HFFc6 (cell line): ENCODE data around the gene TCEA2. TPM values are rescaled to one million over a fixed set of nuclear protein-coding genes. Genes with fewer than 3 reads are reported as not detected.

Source experiments
- DNase-seq: peaks from one replicate; pipeline ENCODE4 v3.0.0-alpha.2; 2018
- H3K27ac Mint-ChIP-seq: 2 replicates; pipeline ENCODE4 v1.8.0; 2020; ENCODE audit warnings: mild to moderate bottlenecking, mixed read lengths
- H3K27me3 Mint-ChIP-seq: 2 replicates; pipeline ENCODE4 v1.8.0; 2021; ENCODE audit warnings: mild to moderate bottlenecking, moderate library complexity, mixed read lengths; ENCODE audit not compliant: insufficient read depth
- H3K36me3 Mint-ChIP-seq: 2 replicates; pipeline ENCODE4 v1.8.0; 2021; ENCODE audit warnings: low read depth, mixed read lengths
- H3K4me1 Mint-ChIP-seq: 2 replicates; pipeline ENCODE4 v1.8.0; 2020; ENCODE audit warnings: low read depth, mixed read lengths
- H3K4me3 Mint-ChIP-seq: 2 replicates; pipeline ENCODE4 v1.8.0; 2020; ENCODE audit warnings: mild to moderate bottlenecking, moderate library complexity, mixed read lengths
- H3K9me3 Mint-ChIP-seq: 2 replicates; pipeline ENCODE4 v1.8.0; 2020; ENCODE audit warnings: mild to moderate bottlenecking, mixed read lengths
- total RNA-seq, 6 experiments: library from RNA; stranded (reverse); fragmentation: NEBNext Ultra II Directional; extraction: Animal tissue kit (Norgen Biotek cat#: 25700); gene quantifications; 2 replicates in 1 of 6; 3 replicates in 5 of 6; pipeline ENCODE4 v1.2.3, GENCODE V29; 2021
- TF ChIP-seq, protein P1 (sequence below): fragments of 200-600 bp; sonication (generic); IDR thresholded peaks from 2 replicates; pipeline ENCODE4 v1.5.0; 2021; ENCODE audit warnings: antibody characterized with exemption, mild to moderate bottlenecking

The TCEA2 gene
- total RNA-seq, 6 experiments from 2014 or later: 36.8 to 47.4 (median 41.5) TPM

DNA sequence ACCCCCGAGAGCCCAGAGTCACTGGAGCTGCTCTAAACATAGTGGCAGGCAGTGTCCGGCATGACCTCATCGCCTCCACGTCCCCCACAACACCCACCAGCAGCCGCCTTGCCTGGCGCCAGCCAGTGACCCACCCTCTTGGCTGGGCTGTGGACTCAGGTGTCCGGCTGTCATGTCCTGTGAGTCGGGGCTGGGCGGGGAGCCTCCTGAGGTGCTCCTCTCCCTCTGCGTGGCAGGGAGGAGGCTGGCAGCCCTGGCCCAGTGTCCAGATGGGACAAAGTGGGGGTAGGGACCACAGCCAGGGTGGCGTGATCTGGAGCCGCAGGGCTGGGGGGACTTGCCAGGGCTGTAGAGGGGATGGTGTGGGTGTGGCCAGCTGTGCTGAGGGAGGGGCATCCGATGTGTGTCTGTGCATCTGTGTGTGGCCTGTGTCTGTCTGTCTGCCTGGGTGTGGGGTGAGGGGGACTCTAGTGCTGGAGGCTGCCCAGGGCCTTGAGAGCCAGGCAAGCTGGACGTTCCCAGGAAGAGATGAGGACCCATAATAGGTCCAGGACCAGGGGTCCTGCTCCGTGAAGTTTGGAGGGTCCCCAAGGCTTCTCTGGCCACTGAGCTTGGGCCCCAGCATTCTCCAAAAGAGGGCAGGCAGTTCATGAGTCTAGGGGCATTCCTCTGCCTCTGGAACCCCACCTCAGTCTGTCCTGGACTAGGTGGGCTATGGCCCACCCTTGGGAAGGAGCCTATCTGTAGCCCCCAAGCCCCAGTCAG, 11.3 kb upstream of the TCEA2 start:
- H3K4me1 Mint-ChIP-seq: no peaks in the 10 kb centered on the region
- DNase-seq: no peak
- H3K27me3 Mint-ChIP-seq: peaks cover 7% of the 10 kb centered on the region
- TF ChIP-seq, protein P1, sequence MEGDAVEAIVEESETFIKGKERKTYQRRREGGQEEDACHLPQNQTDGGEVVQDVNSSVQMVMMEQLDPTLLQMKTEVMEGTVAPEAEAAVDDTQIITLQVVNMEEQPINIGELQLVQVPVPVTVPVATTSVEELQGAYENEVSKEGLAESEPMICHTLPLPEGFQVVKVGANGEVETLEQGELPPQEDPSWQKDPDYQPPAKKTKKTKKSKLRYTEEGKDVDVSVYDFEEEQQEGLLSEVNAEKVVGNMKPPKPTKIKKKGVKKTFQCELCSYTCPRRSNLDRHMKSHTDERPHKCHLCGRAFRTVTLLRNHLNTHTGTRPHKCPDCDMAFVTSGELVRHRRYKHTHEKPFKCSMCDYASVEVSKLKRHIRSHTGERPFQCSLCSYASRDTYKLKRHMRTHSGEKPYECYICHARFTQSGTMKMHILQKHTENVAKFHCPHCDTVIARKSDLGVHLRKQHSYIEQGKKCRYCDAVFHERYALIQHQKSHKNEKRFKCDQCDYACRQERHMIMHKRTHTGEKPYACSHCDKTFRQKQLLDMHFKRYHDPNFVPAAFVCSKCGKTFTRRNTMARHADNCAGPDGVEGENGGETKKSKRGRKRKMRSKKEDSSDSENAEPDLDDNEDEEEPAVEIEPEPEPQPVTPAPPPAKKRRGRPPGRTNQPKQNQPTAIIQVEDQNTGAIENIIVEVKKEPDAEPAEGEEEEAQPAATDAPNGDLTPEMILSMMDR: no peak
- no peak overlapping the region for H3K4me3 Mint-ChIP-seq
- H3K36me3 Mint-ChIP-seq: no peaks in the 10 kb centered on the region
- H3K27ac Mint-ChIP-seq: no peak overlapping the region
- H3K9me3 Mint-ChIP-seq: no peaks in the 10 kb centered on the region

DNA sequence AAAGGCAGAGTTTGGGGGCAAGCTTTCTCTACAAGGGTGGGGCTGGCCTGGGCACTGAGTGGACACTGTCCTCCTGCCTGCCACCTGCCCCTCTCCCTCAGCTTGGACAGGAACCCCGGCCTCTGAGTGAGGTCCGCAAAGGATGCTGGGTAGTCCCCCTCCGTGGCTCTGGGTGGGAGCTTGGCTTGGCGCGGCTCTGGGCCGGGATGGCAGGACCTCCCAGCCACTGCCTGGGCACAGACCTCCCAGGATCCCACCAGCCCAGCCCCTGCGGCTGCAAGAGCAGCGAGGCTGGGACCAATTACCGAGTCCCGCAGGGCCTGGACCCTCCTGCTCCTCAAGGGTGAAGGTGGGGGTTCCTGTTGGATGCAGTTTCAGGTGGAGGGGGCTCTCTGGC, 10.7 kb upstream of the TCEA2 start:
- no peaks in the 10 kb centered on the region for H3K36me3 Mint-ChIP-seq
- no peak overlapping the region for H3K4me3 Mint-ChIP-seq
- peaks cover 4% of the 10 kb centered on the region for H3K27me3 Mint-ChIP-seq
- no peak overlapping the region for H3K27ac Mint-ChIP-seq
- TF ChIP-seq, protein P1: no peak
- no peaks in the 10 kb centered on the region for H3K9me3 Mint-ChIP-seq
- no peak for DNase-seq
- no peaks in the 10 kb centered on the region for H3K4me1 Mint-ChIP-seq

DNA sequence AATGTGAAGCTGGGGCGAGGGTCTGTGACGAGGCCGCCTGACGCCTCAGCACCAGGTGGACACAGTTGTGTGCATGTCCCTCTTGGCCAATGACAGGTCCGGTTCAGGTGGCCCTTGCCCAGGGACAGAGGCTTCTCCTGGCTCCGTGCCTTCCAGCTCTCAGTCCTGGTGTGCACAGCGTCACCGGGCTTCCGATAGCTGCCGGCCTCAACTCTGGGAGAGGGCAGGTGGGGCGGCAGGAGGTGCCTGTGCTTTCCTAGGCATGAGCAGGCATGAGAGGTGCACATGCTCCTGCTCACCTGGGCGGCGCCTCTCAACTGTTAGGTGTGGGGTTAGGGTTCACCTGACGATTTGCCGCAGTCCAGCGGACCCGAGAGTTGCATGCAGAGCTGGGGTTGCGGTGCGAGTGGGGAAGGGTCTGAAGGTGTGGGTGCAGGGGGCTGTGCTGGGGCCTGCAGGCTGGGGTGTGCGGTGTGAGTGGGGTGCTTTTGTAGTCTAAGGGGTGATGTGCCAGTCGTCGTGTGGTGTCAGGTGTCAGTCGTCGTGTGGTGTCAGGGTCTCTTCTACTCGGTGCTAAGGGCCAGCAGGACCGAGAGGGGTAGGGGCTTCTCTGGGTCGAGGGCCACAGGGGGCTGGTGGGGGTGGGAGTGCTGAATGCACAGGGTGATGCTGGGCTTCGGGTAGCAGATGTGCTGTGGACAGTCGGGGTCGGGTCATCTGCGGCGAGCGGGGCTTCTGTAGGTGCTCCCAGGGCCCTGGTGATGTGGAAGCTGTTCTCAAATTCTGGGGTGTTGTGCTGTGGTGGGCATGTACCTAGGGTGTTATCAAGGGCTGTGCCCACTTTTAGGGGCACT, 9.8 kb upstream of the TCEA2 start:
- Mint-ChIP-seq H3K36me3 (no peaks in the 10 kb centered on the region), H3K9me3 (no peaks in the 10 kb centered on the region), H3K4me3 (no peak overlapping the region), H3K27me3 (peaks cover 4% of the 10 kb centered on the region), H3K4me1 (peaks cover 3% of the 10 kb centered on the region; the same call in 1 of the 2 replicates), H3K27ac (no peak overlapping the region)
- TF ChIP-seq, protein P1: no peak
- DNase-seq: no peak

DNA sequence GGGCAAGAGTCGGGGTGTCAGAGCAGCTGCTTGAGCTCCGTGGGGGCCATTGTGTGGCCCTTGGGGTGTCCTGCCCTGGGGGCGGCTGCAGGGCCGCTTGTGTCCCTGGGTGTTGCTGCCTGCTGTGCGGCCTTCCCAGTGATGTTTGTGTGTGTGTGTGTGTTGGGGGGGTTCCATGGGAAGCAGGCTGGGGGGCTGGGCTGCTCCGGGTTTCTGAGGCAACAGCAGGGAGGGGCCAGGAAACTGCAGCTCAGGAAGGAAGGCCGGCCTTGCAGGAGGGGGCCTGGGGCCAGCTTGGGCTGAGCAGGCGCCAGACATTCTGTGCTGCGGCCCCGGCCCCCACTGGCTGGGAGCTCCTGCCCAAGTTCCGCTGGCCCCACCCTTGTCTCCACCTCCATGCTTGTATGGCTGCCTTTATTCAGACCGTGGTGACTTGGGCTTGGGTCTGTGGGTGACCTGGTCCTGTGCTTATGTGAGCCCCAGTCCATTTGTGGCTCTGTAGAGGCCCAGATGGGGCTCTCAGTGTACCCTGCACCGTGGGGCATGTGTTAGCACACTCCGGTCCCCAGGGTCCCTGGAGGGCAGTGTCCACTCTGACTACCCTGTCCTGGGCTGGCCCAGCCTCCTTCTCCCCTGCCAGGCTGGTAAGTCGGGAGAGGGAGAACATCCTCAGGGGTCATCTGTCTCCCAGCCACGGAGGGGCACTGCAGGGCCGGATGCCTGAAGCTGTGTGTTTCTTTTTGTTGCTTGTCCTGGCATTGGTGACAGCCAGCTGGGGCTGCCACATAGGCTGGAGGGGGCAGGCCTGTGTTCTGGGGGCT, 8.9 kb upstream of the TCEA2 start:
- no peak for DNase-seq
- Mint-ChIP-seq H3K36me3 (no peaks in the 10 kb centered on the region), H3K27ac (no peak overlapping the region), H3K4me1 (peaks cover 8% of the 10 kb centered on the region; the same call in 1 of the 2 replicates), H3K27me3 (peaks cover 3% of the 10 kb centered on the region), H3K9me3 (no peaks in the 10 kb centered on the region), H3K4me3 (no peak overlapping the region)
- TF ChIP-seq, protein P1: peak; percentile 38

DNA sequence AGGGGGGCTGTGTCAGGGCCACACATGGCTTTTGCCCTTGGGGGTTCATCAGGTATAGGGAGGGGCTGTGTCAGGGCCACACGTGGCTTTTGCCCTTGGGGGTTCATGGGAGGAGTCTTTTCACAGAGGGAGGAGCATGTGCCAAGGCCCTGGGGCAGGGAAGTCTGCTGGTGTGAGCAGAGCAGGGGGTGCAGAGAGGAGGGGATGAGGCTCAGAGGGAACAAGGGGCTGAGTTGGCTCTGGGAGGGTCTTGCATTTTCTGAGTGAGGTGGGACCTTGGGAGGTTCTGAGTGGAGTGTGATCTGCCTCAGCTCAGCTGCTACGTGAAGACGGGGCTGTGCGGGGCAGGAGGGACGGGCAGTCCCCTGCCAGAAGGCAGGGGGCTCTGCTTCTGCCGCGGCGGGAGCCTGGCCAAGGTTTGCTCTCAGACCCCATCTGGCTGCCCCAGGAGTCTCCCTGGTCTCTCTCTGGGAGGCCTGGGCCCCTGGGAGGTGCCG, 7.6 kb upstream of the TCEA2 start:
- TF ChIP-seq, protein P1: no peak
- Mint-ChIP-seq H3K27ac (no peak overlapping the region), H3K4me1 (peaks cover 8% of the 10 kb centered on the region; the same call in 1 of the 2 replicates), H3K4me3 (no peak overlapping the region), H3K9me3 (no peaks in the 10 kb centered on the region), H3K27me3 (peaks cover 5% of the 10 kb centered on the region), H3K36me3 (no peaks in the 10 kb centered on the region)
- no peak for DNase-seq
